H1 (cell line): ENCODE results near the gene ATG9B. TPM values are rescaled to one million over a fixed set of nuclear protein-coding genes. Genes with fewer than 3 reads are reported as not detected.
A peak's percentile ranks its signal among the peaks of the same experiment; 100 is the strongest.

Source experiments
- CTCF ChIA-PET: fragments of 300-600 bp; sonication (Branson Sonifier 250); formaldehyde crosslinking; loops from one replicate; lab custom pipeline; 2021; ENCODE audit not compliant: partially characterized antibody; lab: Charles Lee
- POLR2A ChIA-PET: fragments of 300-600 bp; sonication (Branson Sonifier 250); formaldehyde crosslinking; loops from one replicate; lab custom pipeline; 2021; ENCODE audit warnings: inconsistent platforms; ENCODE audit not compliant: partially characterized antibody; lab: Charles Lee
- DNase-seq, 2 experiments: peaks; one replicate each; pipeline versions ENCODE4 v3.0.0 to v3.0.0-alpha.2; 2010 to 2022; ENCODE audit warnings: low spot score in 2 of 2, low read depth in 1 of 2, mixed read lengths in 1 of 2
- FAIRE-seq: peaks from 2 replicates; lab custom pipeline; 2011; peaks lifted over from hg19 to GRCh38; lab: Jason Lieb, UNC
- H2AFZ ChIP-seq: 2 replicates; pipeline ENCODE4 v1.8.1; 2012; ENCODE audit warnings: low read length, inconsistent platforms
- H2AK5ac ChIP-seq: 2 replicates; pipeline ENCODE4 v1.6.1; 2013; ENCODE audit warnings: low read depth, low read length
- H2BK120ac ChIP-seq: replicated peaks from 2 replicates; pipeline ENCODE3; 2013; ENCODE audit warnings: low read depth, low read length, inconsistent platforms
- H2BK12ac ChIP-seq: 2 replicates; pipeline ENCODE4 v1.6.1; 2013; ENCODE audit warnings: low read depth, low read length
- H2BK15ac ChIP-seq: 2 replicates; pipeline ENCODE4 v1.6.1; 2013; ENCODE audit warnings: low read length
- H2BK20ac ChIP-seq: 2 replicates; pipeline ENCODE4 v1.6.1; 2013; ENCODE audit warnings: low read length
- H2BK5ac ChIP-seq: 2 replicates; pipeline ENCODE4 v1.6.1; 2013; ENCODE audit warnings: low read depth, low read length
- H3K14ac ChIP-seq: 2 replicates; pipeline ENCODE4 v1.6.1; 2013; ENCODE audit warnings: inconsistent platforms; ENCODE audit not compliant: insufficient read length
- H3K18ac ChIP-seq: 2 replicates; pipeline ENCODE4 v1.6.1; 2013; ENCODE audit warnings: low read length; ENCODE audit errors: extremely low read depth
- H3K23ac ChIP-seq: 2 replicates; pipeline ENCODE4 v1.6.1; 2013; ENCODE audit warnings: inconsistent platforms; ENCODE audit not compliant: insufficient read length
- H3K23me2 ChIP-seq: 2 replicates; pipeline ENCODE4 v1.6.1; 2013; ENCODE audit warnings: low read depth, low read length
- H3K27ac ChIP-seq: 2 replicates; pipeline ENCODE4 v1.6.1; 2011; ENCODE audit warnings: low read depth, low read length, inconsistent platforms
- H3K27me3 ChIP-seq, 4 experiments: replicated peaks in 1 of 4; 1 replicate in 1 of 4; 2 replicates in 3 of 4; pipeline versions ENCODE4 v1.6.1 to v1.8.1; 2011 to 2013; ENCODE audit warnings: low read length in 3 of 4, mild to moderate bottlenecking in 3 of 4, inconsistent platforms in 2 of 4, mixed read lengths in 2 of 4, moderate library complexity in 1 of 4; ENCODE audit not compliant: control insufficient read depth in 3 of 4, insufficient read depth in 3 of 4; ENCODE audit errors: extremely low read depth in 1 of 4
- H3K36me3 ChIP-seq, 4 experiments: 2 replicates each; pipeline versions ENCODE4 v1.6.1 to v1.8.1; 2011 to 2013; ENCODE audit warnings: mild to moderate bottlenecking in 4 of 4, low read length in 3 of 4, moderate library complexity in 2 of 4, control low read depth in 1 of 4, inconsistent platforms in 1 of 4; ENCODE audit not compliant: insufficient read depth in 4 of 4, control insufficient read depth in 2 of 4
- H3K4ac ChIP-seq: replicated peaks from 2 replicates; pipeline ENCODE3; 2013; ENCODE audit warnings: low read length, low read depth, mixed read lengths, inconsistent platforms; ENCODE audit not compliant: insufficient read length
- H3K4me1 ChIP-seq, 4 experiments: replicated peaks in 1 of 4; 1 replicate in 1 of 4; 2 replicates in 3 of 4; pipeline versions ENCODE4 v1.6.1 to v1.8.1; 2011 to 2013; ENCODE audit warnings: low read length in 3 of 4, inconsistent platforms in 2 of 4, mixed read lengths in 1 of 4; ENCODE audit not compliant: insufficient read depth in 4 of 4, control insufficient read depth in 3 of 4
- H3K4me2 ChIP-seq, 2 experiments: 2 replicates each; pipeline versions ENCODE4 v1.6.1 to v1.8.1; 2011 to 2013; ENCODE audit warnings: low read depth in 2 of 2, low read length in 2 of 2, control low read depth in 1 of 2, inconsistent platforms in 1 of 2, mild to moderate bottlenecking in 1 of 2; ENCODE audit not compliant: insufficient read depth in 1 of 2
- H3K4me3 ChIP-seq, 4 experiments: fragments of 200-600, 300-600 bp in 1 of 4; sonication (generic), shearing (Covaris generic), sonication (Bioruptor Twin) in 1 of 4; 2 replicates each; pipeline versions ENCODE4 v1.5.1 to v1.8.1; 2011 to 2016; ENCODE audit warnings: low read length in 4 of 4, low read depth in 3 of 4, control low read depth in 2 of 4, inconsistent platforms in 2 of 4, mild to moderate bottlenecking in 2 of 4, mixed read lengths in 1 of 4, moderate library complexity in 1 of 4; ENCODE audit not compliant: insufficient read depth in 2 of 4; ENCODE audit errors: extremely low read depth in 1 of 4
- H3K56ac ChIP-seq: replicated peaks from 2 replicates; pipeline ENCODE3; 2013; ENCODE audit warnings: low read depth, mild to moderate bottlenecking, mixed read lengths, low read length, inconsistent platforms; ENCODE audit not compliant: insufficient read length
- H3K79me1 ChIP-seq: 2 replicates; pipeline ENCODE4 v1.6.1; 2013; ENCODE audit warnings: low read depth, low read length, control low read depth
- H3K79me2 ChIP-seq, 2 experiments: 2 replicates each; pipeline versions ENCODE4 v1.6.1 to v1.8.1; 2012 to 2013; ENCODE audit warnings: low read length in 2 of 2, mild to moderate bottlenecking in 2 of 2, inconsistent platforms in 1 of 2; ENCODE audit not compliant: insufficient read depth in 2 of 2, control insufficient read depth in 1 of 2
- H3K9ac ChIP-seq, 4 experiments: replicated peaks in 1 of 4; 1 replicate in 1 of 4; 2 replicates in 3 of 4; pipeline versions ENCODE4 v1.6.1 to v1.8.1; 2011 to 2013; ENCODE audit warnings: low read depth in 3 of 4, low read length in 3 of 4, control low read depth in 2 of 4, mild to moderate bottlenecking in 2 of 4, moderate library complexity in 2 of 4, inconsistent platforms in 1 of 4; ENCODE audit errors: extremely low read depth in 1 of 4
- H3K9me3 ChIP-seq, 2 experiments: 2 replicates each; pipeline versions ENCODE4 v1.6.1 to v1.8.1; 2012 to 2013; ENCODE audit warnings: mild to moderate bottlenecking in 2 of 2, moderate library complexity in 2 of 2, control low read depth in 1 of 2, inconsistent platforms in 1 of 2, low read depth in 1 of 2, low read length in 1 of 2, mixed read lengths in 1 of 2; ENCODE audit not compliant: insufficient read depth in 2 of 2
- H4K20me1 ChIP-seq, 2 experiments: replicated peaks in 1 of 2; 2 replicates each; pipeline versions ENCODE3 to v1.8.1; 2011 to 2013; ENCODE audit warnings: inconsistent platforms in 2 of 2, low read length in 2 of 2, mild to moderate bottlenecking in 1 of 2; ENCODE audit not compliant: insufficient read depth in 2 of 2, control insufficient read depth in 1 of 2
- H4K5ac ChIP-seq: 2 replicates; pipeline ENCODE4 v1.6.1; 2013; ENCODE audit warnings: low read length, low read depth, mixed read lengths, inconsistent platforms; ENCODE audit not compliant: insufficient read length
- H4K8ac ChIP-seq: 2 replicates; pipeline ENCODE4 v1.8.0; 2013; ENCODE audit warnings: mild to moderate bottlenecking, moderate library complexity, low read length, inconsistent platforms; ENCODE audit not compliant: insufficient read depth; ENCODE audit errors: extremely low read depth
- H4K91ac ChIP-seq: replicated peaks from 2 replicates; pipeline ENCODE3; 2013; ENCODE audit warnings: low read length, mixed read lengths, inconsistent platforms; ENCODE audit not compliant: insufficient read length
- CBX5 ChIP-seq: fragments of 300-800, 300-1000 bp; sonication (generic); IDR thresholded peaks from 2 replicates; pipeline ENCODE4 v1.7.1; 2016; ENCODE audit warnings: antibody characterized with exemption, low read length, low read depth
- CEBPB ChIP-seq: IDR thresholded peaks from 2 replicates; pipeline ENCODE4 v1.6.1; 2012; ENCODE audit warnings: low read depth, low read length
- CTBP2 ChIP-seq: IDR thresholded peaks from 2 replicates; pipeline ENCODE4 v1.7.0; 2011; ENCODE audit warnings: borderline replicate concordance, mild to moderate bottlenecking, moderate library complexity, mixed read lengths, low read length; ENCODE audit not compliant: insufficient read depth, insufficient read length
- CTCF ChIP-seq, 3 experiments: IDR thresholded peaks; 1 replicate in 2 of 3; 2 replicates in 1 of 3; pipeline versions ENCODE4 v1.5.1 to v1.6.1; 2011; ENCODE audit warnings: low read length in 3 of 3, mild to moderate bottlenecking in 3 of 3, inconsistent platforms in 2 of 3, low read depth in 1 of 3, moderate library complexity in 1 of 3; ENCODE audit not compliant: insufficient read depth in 1 of 3; ENCODE audit errors: control extremely low read depth in 1 of 3
- EZH2 ChIP-seq: fragments of 200-600 bp; sonication (generic); IDR thresholded peaks from 2 replicates; pipeline ENCODE4 v1.7.1; 2012; ENCODE audit warnings: low read depth, mild to moderate bottlenecking, moderate library complexity, low read length, inconsistent platforms; ENCODE audit not compliant: severe bottlenecking
- HDAC6 ChIP-seq: IDR thresholded peaks from one replicate; pipeline ENCODE4 v1.7.1; 2012; ENCODE audit warnings: low read depth, mild to moderate bottlenecking, inconsistent platforms, low read length, moderate library complexity
- SAP30 ChIP-seq: fragments of 300-600 bp; sonication (generic); IDR thresholded peaks from 2 replicates; pipeline ENCODE4 v1.7.1; 2012; ENCODE audit warnings: low read length, moderate library complexity, mild to moderate bottlenecking, inconsistent platforms; ENCODE audit not compliant: insufficient read depth, insufficient replicate concordance
- SIX5 ChIP-seq: IDR thresholded peaks from 2 replicates; pipeline ENCODE4 v1.6.1; 2011; ENCODE audit warnings: mild to moderate bottlenecking, low read depth, low read length
- SRF ChIP-seq: IDR thresholded peaks from 2 replicates; pipeline ENCODE4 v1.6.1; 2011; ENCODE audit warnings: mild to moderate bottlenecking, low read depth, low read length, moderate library complexity
- TAF7 ChIP-seq: optimal IDR thresholded peaks from 2 replicates; pipeline ENCODE3; 2011; ENCODE audit warnings: low read depth, mild to moderate bottlenecking, inconsistent platforms, low read length, moderate library complexity, borderline replicate concordance
- WGBS, 2 experiments: shearing (Covaris generic) in 1 of 2; methylation state at CpG; one replicate each; pipeline versions ENCODE4 v1.1.6 to v1.1.7; 2013 to 2015; ENCODE audit warnings: low lambda C conversion rate in 2 of 2, mixed read lengths in 2 of 2, inconsistent platforms in 1 of 2, low coverage in 1 of 2, missing lambda C conversion rate in 1 of 2; ENCODE audit not compliant: insufficient replicate concordance in 2 of 2, insufficient coverage in 1 of 2, insufficient read length in 1 of 2; ENCODE audit errors: extremely low coverage in 1 of 2, missing lambda C conversion rate in 1 of 2; 5-methylcytosine and 5-hydroxymethylcytosine counted together
- polyA plus RNA-seq, 7 experiments: library from polyadenylated mRNA; depleted of rRNA in 3 of 7; stranded (reverse) in 5 of 7; unstranded in 2 of 7; fragments of >200 nt in 5 of 7; fragments of 200-250 nt in 2 of 7; gene quantifications; 1 replicate in 5 of 7; 2 replicates in 1 of 7; 4 replicates in 1 of 7; pipeline versions ENCODE4 v1.2.1 to v1.2.3, GENCODE V29; 2011 to 2013; ENCODE audit warnings: missing spikeins in 2 of 7, mixed read lengths in 2 of 7
- total RNA-seq: library from RNA; stranded (reverse); fragmentation: NEBNext Ultra II Directional; extraction: Animal tissue kit (Norgen Biotek cat#: 25700); gene quantifications from 2 replicates; pipeline ENCODE4 v1.2.1, GENCODE V29; 2021

Gene ATG9B
- total and polyA plus RNA-seq, 2 of the 8 experiments (the other 6 are each of a cell fraction or from before 2014, with no cell fraction given): 1.4 to 2.3 TPM

- Histone ChIP-seq H3K27me3 (no peaks in the 10 kb centered on the region), H3K9ac (no peak overlapping the region), H4K20me1 (peaks cover 0 to 4% of the 10 kb centered on the region in 2 experiments), H2BK20ac (no peak overlapping the region), H2BK5ac (no peak overlapping the region), H3K4me2 (no peak overlapping the region), H3K36me3 (peaks cover 0 to 2% (median 0%) of the 10 kb centered on the region in 4 experiments; a peak in 2 of 8 replicates), H3K14ac (no peak overlapping the region), H2AFZ (no peak overlapping the region), H2AK5ac (no peak overlapping the region), H3K79me2 (no peaks in the 10 kb centered on the region), H3K23me2 (no peaks in the 10 kb centered on the region), H4K91ac (no peak overlapping the region), H3K4ac (no peak overlapping the region), H3K56ac (no peak overlapping the region), H3K18ac (no peak overlapping the region), H3K27ac (no peak overlapping the region), H2BK12ac (no peak overlapping the region), H4K8ac (peak overlapping the region; percentile 68; the same call in 1 of the 2 replicates), H3K4me1 (no peaks in the 10 kb centered on the region), H2BK15ac (no peak overlapping the region), H3K9me3 (no peaks in the 10 kb centered on the region), H3K23ac (no peak overlapping the region), H3K4me3 (no peak overlapping the region), H4K5ac (no peak overlapping the region), H3K79me1 (no peaks in the 10 kb centered on the region; the same call in 1 of the 2 replicates), H2BK120ac (no peak overlapping the region)
- CTCF ChIA-PET: interaction anchor here (0.6 to 5.4 kb wide), 15 partner anchors 8 to 539 kb away, joined by 3 to 35 read pairs (median 4); partner anchors contain the start of genes ASIC3 and CDK5
- POLR2A ChIA-PET: interaction anchor here (1.3 kb wide), 1 partner anchor 14 kb away, joined by 4 read pairs; the partner anchor contains the start of gene ASIC3
- no peak for FAIRE-seq
- DNase-seq: no peak
- WGBS, 2 experiments: 85% methylated on average over 5 of the region's 5 CpGs; no CpG with 5 or more reads in 1 of the 2 experiments
- TF ChIP-seq CTBP2: no peak
- no peak for TF ChIP-seq CEBPB
- no peak for TF ChIP-seq SIX5
- no peak for TF ChIP-seq TAF7
- no peak for TF ChIP-seq CTCF (IDR thresholded peaks at IDR 0.05; ENCODE audit: control extremely low read depth in 1 of 3, insufficient read depth in 1 of 3, low read depth in 1 of 3, low read length in 3 of 3)
- no peak for TF ChIP-seq HDAC6
- TF ChIP-seq SRF: no peak
- TF ChIP-seq CBX5: no peak
- no peak for TF ChIP-seq SAP30
- no peak for TF ChIP-seq EZH2
Measured at GRCh38 chr7:151033864-151034249, 9.6 kb upstream of the ATG9B start.
